Measurements from ENCODE around the gene PLEKHA6.
A peak's percentile ranks its signal among the peaks of the same experiment; 100 is the strongest.

PLEKHA6 gene

GRCh38 chr1:204203206-204203767, 156.4 kb downstream of the PLEKHA6 start:
- no peak for DNase-seq

- DNase-seq, result no peak
These were observed 157.2 kb downstream of the PLEKHA6 start for GRCh38 chr1:204202481-204202880.

- DNase-seq, result no peak
These were observed 158.2 kb downstream of the PLEKHA6 start for GRCh38 chr1:204201348-204202040.

GRCh38 chr1:204199579-204199978, 160.2 kb downstream of the PLEKHA6 start:
- DNase-seq, result no peak

- no peak for DNase-seq
These were observed 161.1 kb downstream of the PLEKHA6 start for GRCh38 chr1:204198348-204199340.

DNA sequence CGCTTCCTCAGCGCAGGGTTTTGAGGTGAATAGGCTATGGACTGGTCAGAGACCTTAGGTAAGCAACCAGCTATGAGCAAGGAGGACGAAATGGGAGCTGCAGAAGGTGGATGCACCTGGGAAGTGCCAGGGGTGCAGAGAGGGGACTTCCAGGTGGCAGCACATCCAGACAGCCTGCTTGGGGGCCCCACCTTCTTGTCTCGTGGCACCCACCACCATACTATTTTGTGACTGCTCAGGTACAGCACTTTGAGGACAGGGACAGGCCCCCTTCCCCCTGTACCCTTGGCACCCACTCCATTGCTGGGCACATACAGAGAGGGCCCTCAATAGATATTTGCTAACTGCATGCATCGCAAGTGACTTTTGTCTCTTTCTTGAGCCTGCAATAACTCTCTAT, 162.7 kb downstream of the PLEKHA6 start:
- DNase-seq, result no peak

DNA sequence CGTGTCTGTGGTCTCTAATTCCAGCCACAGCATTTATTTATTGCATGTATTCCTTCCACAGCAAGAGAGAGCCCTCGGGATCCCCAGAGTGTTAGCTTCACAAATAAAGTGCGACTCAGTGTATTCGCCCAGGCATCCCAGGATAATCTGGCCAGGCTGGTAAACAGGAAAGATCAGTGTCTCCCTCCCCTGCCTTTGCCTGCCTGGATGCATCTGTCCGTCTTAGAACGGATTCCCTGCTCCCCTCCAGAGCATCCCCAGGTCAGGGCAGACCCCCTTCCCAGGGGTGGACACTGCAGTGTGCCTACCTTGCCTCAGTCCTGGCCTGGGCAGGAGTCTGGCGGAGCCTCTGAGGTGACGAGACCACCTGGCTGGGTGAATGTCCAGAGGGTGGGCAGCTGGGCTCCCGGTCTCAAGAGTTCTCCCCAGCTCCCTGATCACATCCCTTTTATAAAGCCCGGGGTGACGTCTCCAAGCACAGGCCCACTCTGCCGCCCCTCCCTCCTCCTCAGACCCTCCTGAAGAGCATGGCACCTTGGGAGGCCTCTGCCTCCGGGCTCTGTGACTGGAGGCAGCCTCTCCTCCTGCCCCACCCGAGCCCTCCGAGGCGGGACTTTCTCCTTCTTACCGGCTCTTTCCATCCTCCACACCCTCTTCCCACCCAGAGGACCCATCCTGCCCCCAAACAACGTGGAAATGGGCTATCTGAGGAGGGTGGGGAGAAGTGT, 163.5 kb downstream of the PLEKHA6 start, which contains the start of gene KISS1:
Gene KISS1 (minus strand): TSS at position 424 of the 728 bp plus-strand sequence. CDS start 3,615 bp downstream, outside the sequence.
- DNase-seq, result no peak

DNA sequence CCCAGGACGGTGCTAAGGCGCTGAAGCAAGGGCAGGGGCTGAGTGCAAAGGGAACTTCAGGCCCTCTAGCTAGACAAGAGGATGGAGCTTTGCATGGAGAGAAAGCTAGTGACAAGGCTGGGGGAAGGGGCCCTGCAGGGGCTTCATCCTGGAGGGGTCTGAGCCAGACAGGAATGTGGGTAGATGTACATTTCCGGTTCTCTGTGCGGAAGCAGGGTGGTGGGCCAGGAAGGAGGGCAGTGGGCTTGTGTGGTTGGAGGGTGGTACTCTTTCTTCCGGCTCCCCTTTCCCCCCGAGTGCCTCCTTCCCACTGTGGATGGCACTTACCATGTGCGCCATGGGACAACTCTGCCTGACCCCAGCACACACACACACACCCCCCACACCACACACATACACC, 165.0 kb downstream of the PLEKHA6 start:
- no peak for DNase-seq

GRCh38 chr1:204194080-204194479, 165.6 kb downstream of the PLEKHA6 start:
- no peak for DNase-seq

DNA sequence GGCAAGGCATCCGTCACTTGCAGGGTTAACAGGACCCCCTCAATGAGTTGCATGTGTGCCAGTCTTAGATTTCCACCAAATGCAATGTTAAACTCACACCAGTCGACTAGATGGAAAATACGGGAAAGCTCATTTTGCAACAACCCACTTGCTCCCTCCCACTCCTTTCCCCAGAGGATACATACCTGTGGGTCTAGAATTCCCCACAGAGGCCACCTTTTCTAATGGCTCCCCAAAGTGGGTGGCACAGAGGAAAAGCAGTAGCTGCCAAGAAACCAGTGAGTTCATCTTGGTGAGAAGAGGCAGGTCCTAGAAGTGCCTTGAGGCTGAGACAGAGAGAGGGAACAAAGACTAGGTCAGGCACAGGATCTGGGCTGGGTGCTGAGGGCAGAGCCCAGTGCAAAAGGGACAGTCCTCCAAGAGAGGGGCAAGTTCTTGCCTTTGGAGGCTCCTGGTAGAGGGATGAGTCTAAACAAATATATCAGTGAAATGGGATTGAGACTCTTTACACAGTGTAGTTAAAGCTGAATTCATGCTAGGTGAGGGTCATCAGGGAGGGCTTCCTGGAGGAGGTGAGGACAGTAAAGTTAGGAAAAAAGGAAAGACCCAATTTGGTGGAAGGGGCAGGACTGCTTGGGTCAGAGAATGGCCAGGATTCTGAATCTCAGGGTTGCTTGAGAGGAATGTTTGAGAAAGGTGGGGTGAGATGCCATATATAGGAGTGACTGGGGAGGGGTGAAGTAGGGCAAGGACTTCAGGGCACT, 167.0 kb downstream of the PLEKHA6 start:
- DNase-seq, result no peak

DNA sequence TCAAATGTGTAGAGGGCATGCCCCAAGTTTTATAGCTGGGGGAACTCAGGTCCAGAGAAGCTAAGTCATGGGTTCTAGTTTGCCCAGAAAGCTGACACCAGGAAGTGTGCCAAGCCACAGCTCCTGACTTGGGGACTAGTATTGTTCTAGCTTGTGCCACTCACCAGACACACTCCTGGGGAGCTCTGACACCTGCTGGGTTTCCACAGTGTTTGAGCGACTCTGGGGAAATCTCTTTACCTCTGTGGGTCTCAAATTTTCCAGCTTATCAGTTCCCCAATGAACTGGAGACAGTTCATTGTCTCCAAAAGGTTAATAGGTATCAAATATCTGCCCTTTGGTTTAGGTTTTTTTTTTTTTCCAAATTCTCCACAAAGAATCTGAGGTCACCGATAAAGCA, 167.7 kb downstream of the PLEKHA6 start:
- no peak for DNase-seq

DNA sequence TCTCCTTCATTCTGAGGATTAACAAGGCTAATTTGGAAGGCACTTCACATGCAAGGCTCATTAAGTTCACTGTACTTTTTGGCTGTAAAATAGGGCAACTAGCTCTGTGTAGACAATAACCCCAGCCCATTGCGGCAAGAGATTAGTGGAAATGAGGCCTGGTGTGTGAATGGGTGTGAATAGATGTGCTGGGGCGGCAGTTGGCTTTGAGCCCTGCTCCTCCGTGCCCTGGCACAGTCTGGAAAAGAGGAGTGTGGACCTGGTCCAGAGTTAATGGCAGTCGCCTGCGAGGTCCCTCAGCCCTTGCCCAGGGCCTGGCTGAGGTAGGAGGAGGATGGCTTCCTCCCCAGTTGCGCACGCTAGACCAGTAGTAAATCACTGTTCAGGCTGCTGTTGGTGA, 168.3 kb downstream of the PLEKHA6 start:
- DNase-seq, result no peak

- peak; percentile 30 for DNase-seq
These were observed 169.2 kb downstream of the PLEKHA6 start for GRCh38 chr1:204190212-204191211.

GRCh38 chr1:204188959-204189639, 170.6 kb downstream of the PLEKHA6 start:
- DNase-seq, result no peak

DNA sequence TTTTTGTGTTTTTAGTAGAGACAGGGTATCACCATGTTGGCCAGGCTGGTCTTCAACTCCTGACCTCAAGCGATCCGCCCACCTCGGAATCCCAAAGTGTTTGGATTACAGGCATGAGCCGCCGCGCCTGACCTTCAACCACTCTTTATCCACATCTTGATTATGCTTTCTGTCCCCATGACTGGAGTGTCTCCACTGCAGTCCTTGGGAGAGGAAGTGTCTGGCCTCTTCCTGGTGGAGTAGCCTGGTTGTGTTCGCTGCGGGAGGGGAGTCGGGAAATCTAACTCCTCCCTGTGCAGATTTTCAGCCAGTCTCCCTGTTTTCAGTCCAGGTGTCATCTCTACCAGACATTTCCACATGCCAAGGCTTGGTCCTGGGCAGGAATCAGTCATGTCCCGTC, 173.1 kb downstream of the PLEKHA6 start:
- no peak for DNase-seq

DNA sequence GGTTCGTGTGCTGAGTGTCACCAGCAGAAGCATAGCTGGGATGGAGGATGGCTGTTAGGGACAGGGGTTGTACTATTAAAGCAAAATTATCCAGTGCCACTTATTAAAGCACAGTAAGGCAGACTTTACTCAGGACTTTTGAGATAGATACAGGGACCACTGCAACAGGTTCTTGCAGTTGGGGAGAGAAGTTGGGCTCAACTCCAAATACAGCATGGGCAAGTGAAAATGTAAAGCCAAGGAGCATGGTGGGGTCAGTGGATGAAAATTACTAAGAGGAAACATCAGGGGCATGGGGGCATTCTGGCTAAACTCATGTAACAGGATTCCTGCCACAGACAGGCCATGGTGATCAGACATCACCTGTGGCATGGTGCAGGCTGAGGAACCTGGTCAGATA, 178.6 kb downstream of the PLEKHA6 start:
- no peak for DNase-seq

- DNase-seq, result no peak
These were observed 179.6 kb downstream of the PLEKHA6 start for GRCh38 chr1:204180133-204180532.

GRCh38 chr1:204178487-204179281, 181.0 kb downstream of the PLEKHA6 start:
- no peak for DNase-seq

GRCh38 chr1:204177133-204177532, 182.6 kb downstream of the PLEKHA6 start:
- no peak for DNase-seq

Measured in effector CD8-positive, alpha-beta T cell (primary cell).